Adrenal gland (tissue), 12 donors: ENCODE data around the gene KBTBD6. TPM values are rescaled to one million over a fixed set of nuclear protein-coding genes. Genes with fewer than 3 reads are reported as not detected.

Source experiments
- DNase-seq, 7 donors: peaks; one replicate each; pipeline ENCODE4 v3.0.0-alpha.2; 2019 to 2020
- H3K27ac ChIP-seq, 5 donors: fragments of 200-600 bp; sonication (generic) in 4 of 5; 1 replicate in 3 of 5; 2 replicates in 2 of 5; pipeline versions ENCODE4 v1.5.1 to v1.8.0; 2016 to 2020; ENCODE audit warnings: mild to moderate bottlenecking in 1 of 5
- H3K27me3 ChIP-seq: fragments of 200-600 bp; 2 replicates; pipeline ENCODE4 v1.8.0; 2021
- H3K36me3 ChIP-seq, 2 donors: fragments of 200-600 bp; replicated peaks in 1 of 2; 1 replicate in 1 of 2; 2 replicates in 1 of 2; pipeline versions ENCODE4 v1.5.1 to v1.8.0; 2018 to 2022
- H3K4me1 ChIP-seq, 2 donors: fragments of 200-600 bp; replicated peaks in 1 of 2; 1 replicate in 1 of 2; 2 replicates in 1 of 2; pipeline versions ENCODE4 v1.5.1 to v1.8.0; 2018 to 2021
- H3K4me3 ChIP-seq, 4 donors: fragments of 200-600 bp; sonication (generic) in 3 of 4; one replicate each; pipeline ENCODE4 v1.5.1; 2016 to 2018
- H3K9me3 ChIP-seq, 3 donors: fragments of 200-600 bp; sonication (generic) in 1 of 3; replicated peaks in 1 of 3; 1 replicate in 2 of 3; 2 replicates in 1 of 3; pipeline versions ENCODE4 v1.5.1 to v1.8.0; 2016 to 2021
- CTCF ChIP-seq, 6 experiments: fragments of 450-650 bp in 4 of 6; fragments of 200-600 bp in 2 of 6; sonication (generic) in 1 of 6; IDR thresholded peaks; 1 replicate in 5 of 6; 2 replicates in 1 of 6; pipeline versions ENCODE4 v1.5.1 to v1.8.0; 2016 to 2021; ENCODE audit warnings: antibody characterized with exemption in 6 of 6, mild to moderate bottlenecking in 2 of 6, moderate library complexity in 1 of 6
- POLR2A ChIP-seq, 2 donors: fragments of 450-650 bp; IDR thresholded peaks; one replicate each; pipeline ENCODE4 v1.6.1; 2017; ENCODE audit warnings: antibody characterized with exemption in 2 of 2, mild to moderate bottlenecking in 2 of 2, moderate library complexity in 1 of 2
- WGBS, 4 donors: extraction: QIAGEN DNeasy Blood & Tissue Kit in 2 of 4; methylation state at CpG; one replicate each; pipeline versions ENCODE4 v1.1.5 to v1.1.7; 2013 to 2017; 5-methylcytosine and 5-hydroxymethylcytosine counted together
- intact Hi-C, 2 donors: fragments of 100-400 bp; cut with DNase I; formaldehyde crosslinking; loops; one replicate each; pipeline versions ENCODE4 v1.14.1 to v1.15.0; 2022 to 2023
- polyA plus RNA-seq, 3 donors: library from polyadenylated mRNA; stranded (reverse); fragments of 200-250 nt in 2 of 3; fragments of 350-450 nt in 1 of 3; fragmentation: Illumina TruSeq in 1 of 3; extraction: RNeasy Lipid Tissue Mini Kit (QIAGEN cat#74804) in 1 of 3; gene quantifications; one replicate each; pipeline ENCODE4 v1.2.3, GENCODE V29; 2013 to 2014
- total RNA-seq, 9 donors: library from RNA; depleted of rRNA in 4 of 9; stranded (reverse); fragments of >200 nt in 4 of 9; fragments of 120-200 nt in 1 of 9; fragmentation: NEBNext Ultra II Directional in 1 of 9; extraction: Animal tissue kit (Norgen Biotek cat#: 25700) in 1 of 9; gene quantifications; one replicate each; pipeline versions ENCODE4 v1.1.0 to v1.2.4, GENCODE V29; 2013 to 2023
- donor health status: healthy with polysubstance abuse.
- donor health status: Bipolar disorder and iron deficiency.
- donor health status: DM: yes; HTN: yes; CAD: no.
- donor health status: DM: no; HTN: no; CAD: no.
- donor health status: DM: no; HTN: no; CAD: no.
- donor health status: DM: yes; HTN: yes; CAD: no.

Gene KBTBD6
- total and polyA plus RNA-seq, 12 donors, result 3.2 to 15.9 (median 12.7) TPM

DNA sequence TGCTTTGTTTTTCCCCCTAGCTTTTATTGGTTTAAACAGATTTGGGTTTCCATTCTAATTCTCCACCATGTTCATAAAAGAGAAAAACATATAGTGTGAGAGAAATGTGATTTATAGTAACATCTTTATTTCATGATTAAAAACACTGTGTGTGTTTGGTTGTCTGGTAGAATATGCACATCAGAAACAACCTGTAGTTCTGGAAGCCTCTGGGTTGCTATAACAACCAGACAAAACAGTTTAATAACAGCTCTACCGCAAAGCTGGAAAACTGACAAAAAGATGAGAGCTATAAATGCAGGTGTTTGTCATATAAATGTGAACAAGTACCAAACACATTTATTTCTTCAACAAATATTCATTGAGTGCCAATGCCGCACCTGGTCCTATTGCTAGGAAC lies 9.8 kb downstream of the KBTBD6 start:
- Histone ChIP-seq H3K27ac (no peak overlapping the region), H3K27me3 (no peaks in the 10 kb centered on the region), H3K4me1 (peaks cover 0 to 13% of the 10 kb centered on the region in 2 donors), H3K4me3 (no peak overlapping the region), H3K9me3 (no peaks in the 10 kb centered on the region), H3K36me3 (no peaks in the 10 kb centered on the region)
- DNase-seq, result no peak
- TF ChIP-seq CTCF (IDR thresholded peaks at IDR 0.05) (no peak), POLR2A (IDR thresholded peaks at IDR 0.05) (no peak)
- intact Hi-C loops, result no loop called here
- 78 to 83% (median 79%) methylated on average over 2 of the region's 2 CpGs for WGBS, 4 donors

GRCh38 chr13:41117869-41118268 lies 14.7 kb downstream of the KBTBD6 start:
- intact Hi-C loops, result no loop called here
- no peaks in the 10 kb centered on the region for H3K9me3 ChIP-seq
- no peak overlapping the region for H3K4me3 ChIP-seq
- 79 to 86% (median 83%) methylated on average over 4 of the region's 4 CpGs for WGBS, 4 donors
- TF ChIP-seq POLR2A (IDR thresholded peaks at IDR 0.05) (no peak), CTCF (IDR thresholded peaks at IDR 0.05) (no peak)
- DNase-seq, result no peak
- H3K27me3 ChIP-seq, result no peaks in the 10 kb centered on the region
- H3K4me1 ChIP-seq, result no peaks in the 10 kb centered on the region
- no peaks in the 10 kb centered on the region for H3K36me3 ChIP-seq
- H3K27ac ChIP-seq, result no peak overlapping the region

DNA sequence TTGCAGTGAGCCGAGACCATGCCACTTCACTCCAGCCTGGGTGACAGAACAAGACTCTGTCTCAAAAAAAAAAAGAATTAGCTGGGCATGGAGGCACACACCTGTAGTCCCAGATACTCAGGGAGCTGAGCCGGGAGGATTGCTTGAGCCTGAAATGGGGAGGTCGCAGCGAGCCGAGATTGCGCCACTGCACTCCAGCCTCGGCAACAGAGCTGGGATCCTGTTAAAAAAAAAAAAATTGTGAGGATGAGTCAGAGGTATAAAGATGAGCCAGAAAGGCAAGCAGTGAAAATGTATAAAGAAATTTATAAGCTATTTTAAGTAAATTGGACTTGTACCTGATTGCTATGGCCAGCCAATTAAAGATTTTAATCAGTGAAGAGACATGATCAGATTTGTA lies 21.1 kb downstream of the KBTBD6 start:
- Histone ChIP-seq H3K4me1 (no peaks in the 10 kb centered on the region), H3K9me3 (no peaks in the 10 kb centered on the region), H3K4me3 (no peak overlapping the region), H3K36me3 (no peaks in the 10 kb centered on the region), H3K27me3 (no peaks in the 10 kb centered on the region), H3K27ac (no peak overlapping the region)
- DNase-seq, result peak; percentile 26 to 74 (median 57)
- 46 to 63% (median 53%) methylated on average over 7 of the region's 7 CpGs for WGBS, 4 donors
- intact Hi-C loops, result no loop called here
- no peak for TF ChIP-seq CTCF (IDR thresholded peaks at IDR 0.05)
- TF ChIP-seq POLR2A (IDR thresholded peaks at IDR 0.05), result no peak

DNA sequence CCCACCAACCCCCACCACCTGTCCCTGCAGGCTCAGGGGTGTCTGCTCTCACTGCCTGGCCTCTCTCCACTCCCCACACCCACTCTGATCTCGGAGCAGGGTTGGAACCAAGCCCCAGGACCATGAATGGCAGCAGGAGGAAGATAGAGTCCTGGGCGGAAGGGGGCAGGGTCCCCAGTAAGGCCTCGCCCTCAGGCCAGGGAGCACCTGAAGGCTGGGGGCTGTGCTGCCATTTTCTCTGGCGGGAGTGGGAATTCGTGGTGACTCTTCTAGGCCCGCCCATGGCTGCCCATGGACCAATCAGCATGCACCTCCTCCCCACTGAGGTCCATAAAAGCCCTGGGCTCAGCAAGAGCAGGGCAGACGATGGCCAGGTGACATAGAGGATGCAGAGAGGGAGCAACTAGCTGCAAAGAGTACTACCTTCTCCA lies 25.0 kb downstream of the KBTBD6 start:
- H3K27ac ChIP-seq, result no peak overlapping the region
- TF ChIP-seq POLR2A (IDR thresholded peaks at IDR 0.05), result no peak
- no peak for TF ChIP-seq CTCF (IDR thresholded peaks at IDR 0.05)

More for the DNA sequence above, 25.0 kb downstream of the KBTBD6 start:
- no peak overlapping the region for H3K4me3 ChIP-seq
- intact Hi-C loops, result no loop called here
- WGBS, 4 donors, result 87 to 95% (median 94%) methylated on average over 3 to 7 of the region's 7 CpGs
- no peak for DNase-seq
- H3K36me3 ChIP-seq, result no peaks in the 10 kb centered on the region
- no peaks in the 10 kb centered on the region for H3K4me1 ChIP-seq
- H3K9me3 ChIP-seq, result no peaks in the 10 kb centered on the region
- no peaks in the 10 kb centered on the region for H3K27me3 ChIP-seq
